ENCODE data around the gene WWOX.

The WWOX gene

DNA sequence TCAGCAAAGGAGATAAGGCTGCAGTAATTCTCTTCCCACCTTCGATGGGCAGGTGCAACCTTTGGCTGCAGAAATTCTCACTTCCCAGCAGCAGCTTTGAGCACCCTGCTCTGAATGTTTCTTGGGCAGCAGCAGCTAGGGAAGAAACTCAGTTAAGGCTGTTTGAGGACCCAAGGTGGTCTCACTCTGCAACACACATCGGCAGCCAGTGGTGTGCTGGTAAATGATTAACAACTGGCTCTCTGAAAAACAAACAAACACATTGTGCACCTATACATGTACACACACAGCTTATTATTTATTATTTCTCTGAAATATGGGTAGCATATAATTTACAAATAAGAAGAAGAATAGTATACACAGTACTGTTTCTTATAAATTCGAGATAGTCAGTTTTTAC is 685.8 kb downstream of the WWOX start:
- DNase-seq (ENCODE audit: insufficient read length, low spot score) (no peak), FAIRE-seq (no peak)
- TF ChIP-seq POLR2A (IDR thresholded peaks at IDR 0.05; ENCODE audit: low read depth, low read length) (no peak), POU2F2 (IDR thresholded peaks at IDR 0.05; ENCODE audit: low read depth, low read length) (no peak), SPI1 (IDR thresholded peaks at IDR 0.05; ENCODE audit: low read depth, low read length) (no peak), POLR2AphosphoS5 (IDR thresholded peaks at IDR 0.05; ENCODE audit: low read depth, low read length) (no peak), TAF1 (IDR thresholded peaks at IDR 0.05; ENCODE audit: low read depth, low read length) (no peak), PAX5 (IDR thresholded peaks at IDR 0.05; ENCODE audit: insufficient read depth, low read length, severe bottlenecking) (no peak)

DNA sequence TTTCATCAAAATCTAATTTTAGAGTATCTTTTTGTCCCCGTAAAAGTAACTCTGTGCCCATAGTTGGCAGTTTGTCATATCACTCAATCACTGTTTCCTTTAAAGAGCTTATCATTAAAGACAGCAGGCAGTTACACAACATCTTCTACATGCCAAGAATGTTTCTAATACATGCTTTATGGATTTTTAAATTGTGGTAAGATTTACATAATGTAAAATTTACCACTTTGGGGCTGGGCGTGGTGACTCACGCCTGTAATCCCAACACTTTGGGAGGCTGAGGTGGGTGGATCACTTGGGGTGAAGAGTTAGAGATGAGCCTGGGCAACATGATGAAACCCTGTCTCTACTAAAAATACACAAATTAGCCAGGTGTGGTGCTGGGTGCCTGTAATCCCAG is 687.2 kb downstream of the WWOX start:
- no peak for TF ChIP-seq SPI1 (IDR thresholded peaks at IDR 0.05; ENCODE audit: low read depth, low read length)
- TF ChIP-seq PAX5 (IDR thresholded peaks at IDR 0.05; ENCODE audit: insufficient read depth, low read length, severe bottlenecking), result no peak
- no peak for TF ChIP-seq POLR2AphosphoS5 (IDR thresholded peaks at IDR 0.05; ENCODE audit: low read depth, low read length)
- TF ChIP-seq POU2F2 (IDR thresholded peaks at IDR 0.05; ENCODE audit: low read depth, low read length), result no peak
- no peak for TF ChIP-seq POLR2A (IDR thresholded peaks at IDR 0.05; ENCODE audit: low read depth, low read length)
- no peak for TF ChIP-seq TAF1 (IDR thresholded peaks at IDR 0.05; ENCODE audit: low read depth, low read length)
- DNase-seq (ENCODE audit: insufficient read length, low spot score), result no peak
- no peak for FAIRE-seq

DNA sequence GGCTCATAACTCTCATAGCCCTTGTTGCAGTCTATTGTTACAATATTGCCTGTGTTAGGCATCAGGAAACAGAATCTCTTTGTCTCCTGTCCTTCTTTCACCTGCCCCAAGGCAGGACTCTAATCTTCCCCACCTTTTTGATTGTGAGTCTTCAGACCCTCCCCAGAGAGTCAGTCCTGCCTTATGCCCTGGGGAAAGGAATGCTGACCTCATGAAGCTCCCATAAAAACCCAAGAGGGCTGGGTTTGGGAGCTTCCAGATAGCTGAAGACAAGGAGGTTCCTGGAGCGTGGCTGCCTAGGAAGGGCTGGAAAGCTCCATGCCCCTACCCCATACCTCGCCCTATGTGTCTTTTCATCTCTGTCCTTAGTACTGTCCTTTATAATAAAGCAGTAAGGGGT is 688.8 kb downstream of the WWOX start:
- TF ChIP-seq POU2F2 (IDR thresholded peaks at IDR 0.05; ENCODE audit: low read depth, low read length) (no peak), PAX5 (IDR thresholded peaks at IDR 0.05; ENCODE audit: insufficient read depth, low read length, severe bottlenecking) (no peak), POLR2A (IDR thresholded peaks at IDR 0.05; ENCODE audit: low read depth, low read length) (no peak), POLR2AphosphoS5 (IDR thresholded peaks at IDR 0.05; ENCODE audit: low read depth, low read length) (no peak)
- FAIRE-seq (no peak), DNase-seq (ENCODE audit: insufficient read length, low spot score) (no peak)

DNA sequence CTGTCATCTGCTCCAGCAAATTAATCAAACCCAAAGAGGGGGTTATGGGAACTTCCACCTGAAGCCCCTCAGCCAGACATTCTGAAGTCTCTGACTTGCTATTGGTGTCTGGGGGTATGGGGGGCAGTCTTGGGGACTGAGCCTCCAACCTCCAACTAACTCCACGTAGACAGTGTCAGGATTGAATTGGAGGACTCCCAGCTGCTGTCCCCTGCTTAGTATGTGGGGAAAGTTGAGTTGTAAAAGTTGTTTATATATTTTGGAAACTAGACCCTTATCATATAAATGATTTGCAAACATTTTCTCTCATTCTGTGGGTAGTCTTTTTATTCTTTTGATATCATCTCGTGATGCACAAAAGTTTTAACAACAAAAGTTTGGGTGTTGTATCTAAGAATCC is 689.2 kb downstream of the WWOX start:
- TF ChIP-seq POU2F2 (IDR thresholded peaks at IDR 0.05; ENCODE audit: low read depth, low read length), result no peak
- no peak for TF ChIP-seq PAX5 (IDR thresholded peaks at IDR 0.05; ENCODE audit: insufficient read depth, low read length, severe bottlenecking)
- no peak for TF ChIP-seq POLR2AphosphoS5 (IDR thresholded peaks at IDR 0.05; ENCODE audit: low read depth, low read length)
- TF ChIP-seq SPI1 (IDR thresholded peaks at IDR 0.05; ENCODE audit: low read depth, low read length), result no peak
- TF ChIP-seq TAF1 (IDR thresholded peaks at IDR 0.05; ENCODE audit: low read depth, low read length), result no peak
- TF ChIP-seq POLR2A (IDR thresholded peaks at IDR 0.05; ENCODE audit: low read depth, low read length), result no peak
- FAIRE-seq (no peak), DNase-seq (ENCODE audit: insufficient read length, low spot score) (no peak)

DNA sequence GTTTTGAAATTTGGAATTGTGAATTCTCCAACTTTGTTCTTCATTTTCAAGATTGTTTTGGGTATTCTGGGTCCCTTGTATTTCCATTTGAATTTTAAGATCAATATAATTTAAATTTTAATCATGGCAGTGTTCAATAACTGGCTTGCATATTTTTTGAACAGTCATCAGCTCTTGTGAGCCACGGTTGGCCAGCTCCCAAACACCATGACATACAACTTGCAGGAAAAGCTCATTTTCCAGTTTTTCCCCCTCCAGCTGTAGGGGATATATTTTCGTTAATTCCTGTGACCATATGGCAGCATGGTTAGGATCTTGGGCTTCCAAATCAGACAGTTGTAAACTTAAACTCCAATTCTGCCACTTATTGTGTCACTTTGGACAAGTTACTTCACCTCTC is 690.1 kb downstream of the WWOX start:
- no peak for FAIRE-seq

DNA sequence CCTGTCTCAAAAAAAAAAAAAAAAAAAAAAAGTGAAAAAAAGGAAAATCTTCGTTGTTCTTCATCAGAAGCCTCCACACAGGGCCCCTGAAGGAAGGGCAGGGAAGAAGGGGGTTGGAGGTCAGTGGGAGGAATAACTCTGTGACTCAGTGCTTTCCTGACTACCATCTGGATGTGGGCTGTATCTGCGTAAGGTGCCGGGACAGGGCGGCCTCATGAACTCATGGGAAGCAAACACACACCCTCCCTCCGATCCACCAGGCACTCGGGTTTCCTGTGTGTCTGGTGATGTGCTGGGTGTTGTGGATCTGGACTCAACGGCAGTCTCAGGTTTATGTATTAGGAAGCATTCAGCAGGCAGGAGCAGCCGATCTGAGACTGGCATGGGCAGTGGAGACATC is 691.6 kb downstream of the WWOX start:
- FAIRE-seq (no peak), DNase-seq (ENCODE audit: insufficient read length, low spot score) (no peak)
- TF ChIP-seq PAX5 (IDR thresholded peaks at IDR 0.05; ENCODE audit: insufficient read depth, low read length, severe bottlenecking) (no peak), SPI1 (IDR thresholded peaks at IDR 0.05; ENCODE audit: low read depth, low read length) (no peak), TAF1 (IDR thresholded peaks at IDR 0.05; ENCODE audit: low read depth, low read length) (no peak), POLR2AphosphoS5 (IDR thresholded peaks at IDR 0.05; ENCODE audit: low read depth, low read length) (no peak), POLR2A (IDR thresholded peaks at IDR 0.05; ENCODE audit: low read depth, low read length) (no peak), POU2F2 (IDR thresholded peaks at IDR 0.05; ENCODE audit: low read depth, low read length) (no peak)

More for the DNA sequence above, 690.1 kb downstream of the WWOX start:
- TF ChIP-seq POU2F2 (IDR thresholded peaks at IDR 0.05; ENCODE audit: low read depth, low read length), result no peak
- no peak for TF ChIP-seq POLR2AphosphoS5 (IDR thresholded peaks at IDR 0.05; ENCODE audit: low read depth, low read length)
- TF ChIP-seq SPI1 (IDR thresholded peaks at IDR 0.05; ENCODE audit: low read depth, low read length), result no peak
- TF ChIP-seq POLR2A (IDR thresholded peaks at IDR 0.05; ENCODE audit: low read depth, low read length), result no peak
- TF ChIP-seq TAF1 (IDR thresholded peaks at IDR 0.05; ENCODE audit: low read depth, low read length), result no peak
- TF ChIP-seq PAX5 (IDR thresholded peaks at IDR 0.05; ENCODE audit: insufficient read depth, low read length, severe bottlenecking), result no peak
- no peak for DNase-seq (ENCODE audit: insufficient read length, low spot score)

DNA sequence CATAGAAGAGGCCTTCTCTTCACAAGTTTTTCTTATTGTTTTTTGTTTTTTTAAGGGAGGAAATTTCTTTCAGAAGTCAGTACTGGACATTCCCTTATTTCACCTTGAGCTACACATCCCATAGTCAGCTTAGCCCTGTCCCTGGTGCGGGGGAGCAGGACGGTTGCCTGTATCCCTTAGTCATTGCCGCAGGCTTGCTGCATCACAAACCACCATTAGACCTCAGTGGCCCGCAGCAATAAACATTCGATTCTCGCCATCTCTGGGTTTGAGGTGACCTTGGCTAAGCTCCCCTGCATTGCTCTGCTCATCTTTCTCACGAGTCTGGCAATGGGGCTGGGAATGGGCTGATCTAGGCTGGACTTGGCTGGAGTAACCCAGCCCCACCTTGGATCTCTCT is 692.5 kb downstream of the WWOX start:
- DNase-seq (ENCODE audit: insufficient read length, low spot score) (no peak), FAIRE-seq (no peak)
- TF ChIP-seq POLR2A (IDR thresholded peaks at IDR 0.05; ENCODE audit: low read depth, low read length), result no peak

DNA sequence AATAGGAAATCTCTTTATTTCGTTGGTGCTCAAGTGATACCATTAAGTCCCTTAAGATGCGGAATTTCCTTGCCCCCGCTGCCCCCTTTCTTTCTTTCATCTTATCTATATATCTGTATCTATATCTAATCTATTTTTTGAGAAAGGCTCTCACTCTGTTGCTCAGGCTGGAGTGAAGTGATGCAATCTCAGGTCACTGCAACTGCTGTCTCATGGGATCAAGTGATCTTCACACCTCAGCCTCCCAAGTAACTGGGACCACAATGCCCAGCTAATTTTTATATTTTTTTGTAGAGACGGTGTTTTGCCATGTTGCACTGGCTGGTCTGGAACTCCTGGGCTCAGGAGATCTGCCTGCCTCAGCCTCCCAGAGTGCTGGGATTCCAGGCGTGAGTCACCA is 693.5 kb downstream of the WWOX start:
- FAIRE-seq (no peak), DNase-seq (ENCODE audit: insufficient read length, low spot score) (no peak)
- TF ChIP-seq TAF1 (IDR thresholded peaks at IDR 0.05; ENCODE audit: low read depth, low read length) (no peak), POU2F2 (IDR thresholded peaks at IDR 0.05; ENCODE audit: low read depth, low read length) (no peak), POLR2AphosphoS5 (IDR thresholded peaks at IDR 0.05; ENCODE audit: low read depth, low read length) (no peak), SPI1 (IDR thresholded peaks at IDR 0.05; ENCODE audit: low read depth, low read length) (no peak), POLR2A (IDR thresholded peaks at IDR 0.05; ENCODE audit: low read depth, low read length) (no peak), PAX5 (IDR thresholded peaks at IDR 0.05; ENCODE audit: insufficient read depth, low read length, severe bottlenecking) (no peak)

DNA sequence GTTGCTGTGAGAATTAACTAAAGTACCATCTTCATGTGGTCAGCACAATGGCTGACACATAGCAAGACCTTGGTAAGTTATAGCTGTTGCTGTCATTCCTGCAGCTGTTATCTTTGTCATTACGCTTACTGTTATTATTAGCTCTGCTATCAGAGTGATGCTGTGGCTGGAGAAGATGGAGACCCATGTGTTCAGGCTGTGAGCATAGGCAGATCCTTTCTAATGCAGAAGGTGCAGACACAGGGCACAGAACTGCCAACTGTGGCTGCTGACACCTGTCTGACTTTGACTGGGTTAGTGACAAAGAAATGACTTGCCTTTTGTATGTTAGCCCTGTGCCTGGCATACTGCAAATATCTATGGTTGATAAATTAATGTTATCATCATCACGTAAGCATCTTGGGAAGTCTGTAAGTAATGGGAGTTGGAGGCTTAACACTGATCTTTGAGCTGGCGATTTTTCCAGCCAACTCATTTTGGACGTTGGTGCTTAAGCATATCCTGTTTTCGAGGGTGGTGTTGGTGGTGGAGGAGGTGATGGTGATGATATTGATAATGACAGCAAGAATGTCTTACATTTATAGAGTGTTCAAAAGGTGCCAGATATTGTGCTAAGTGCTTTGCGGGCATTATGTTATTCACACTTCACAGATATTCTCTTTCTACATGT is 695.3 kb downstream of the WWOX start:
- no peak for TF ChIP-seq POLR2AphosphoS5 (IDR thresholded peaks at IDR 0.05; ENCODE audit: low read depth, low read length)
- TF ChIP-seq TAF1 (IDR thresholded peaks at IDR 0.05; ENCODE audit: low read depth, low read length), result no peak
- no peak for DNase-seq (ENCODE audit: insufficient read length, low spot score)
- FAIRE-seq, result no peak

DNA sequence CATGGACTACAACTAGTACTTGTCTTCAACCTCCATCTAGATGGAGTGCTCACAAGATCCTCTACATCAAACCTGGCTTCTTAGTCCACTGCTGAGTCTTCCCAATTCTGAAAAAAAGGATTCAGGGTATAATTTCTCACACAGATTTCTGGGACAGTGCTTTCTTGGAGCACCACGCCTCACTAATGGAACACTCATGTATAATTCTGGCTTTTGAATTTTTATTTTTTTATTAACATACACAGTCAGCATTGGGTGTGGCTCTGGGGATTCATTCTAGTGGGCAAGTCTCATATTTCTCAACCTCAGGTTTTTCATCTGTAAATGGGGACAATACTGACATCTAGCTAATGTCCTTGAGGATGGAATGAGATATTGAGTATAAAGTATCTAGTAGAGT is 696.0 kb downstream of the WWOX start:
- no peak for FAIRE-seq
- no peak for DNase-seq (ENCODE audit: insufficient read length, low spot score)
- TF ChIP-seq POU2F2 (IDR thresholded peaks at IDR 0.05; ENCODE audit: low read depth, low read length) (no peak), POLR2A (IDR thresholded peaks at IDR 0.05; ENCODE audit: low read depth, low read length) (no peak), PAX5 (IDR thresholded peaks at IDR 0.05; ENCODE audit: insufficient read depth, low read length, severe bottlenecking) (no peak), TAF1 (IDR thresholded peaks at IDR 0.05; ENCODE audit: low read depth, low read length) (no peak), POLR2AphosphoS5 (IDR thresholded peaks at IDR 0.05; ENCODE audit: low read depth, low read length) (no peak), SPI1 (IDR thresholded peaks at IDR 0.05; ENCODE audit: low read depth, low read length) (no peak)

Measured in GM12891 (cell line).